OCI-LY3 (cell line): ENCODE data around the gene PNMA6F.
"Not testable (repeated sequence)": the region's sequence is repeated elsewhere in the genome, so short reads cannot be mapped to it uniquely, and the experiment has no call there.

ENCODE experiments used
- CTCF ChIP-seq: fragments of 200-600, 300-600 bp; sonication (generic); IDR thresholded peaks from 2 replicates; pipeline ENCODE4 v1.5.1; 2014; ENCODE audit warnings: antibody characterized with exemption, low read length, low read depth
- EZH2phosphoT487 ChIP-seq: fragments of 200-600 bp; shearing (Covaris generic); IDR thresholded peaks from 2 replicates; pipeline ENCODE4 v1.6.1; 2018; ENCODE audit warnings: antibody characterized with exemption, mixed run types, low read depth

GRCh38 chrX:153320047-153320443, 1.5 kb downstream of the PNMA6F start:
- TF ChIP-seq CTCF, EZH2phosphoT487: not testable (repeated sequence)
